ENCODE results near the gene THSD4.

GRCh38 chr15:71465131-71465955, 350.1 kb downstream of the THSD4 start:
- TF ChIP-seq CTCF (IDR thresholded peaks at IDR 0.05; ENCODE audit: control extremely low read depth in 1 of 3, insufficient read depth in 1 of 3, low read depth in 1 of 3, low read length in 3 of 3) (no peak), POLR2AphosphoS5 (IDR thresholded peaks at IDR 0.05; ENCODE audit: low read depth, low read length) (no peak), CHD2 (IDR thresholded peaks at IDR 0.05; ENCODE audit: low read length) (no peak), POLR2A (IDR thresholded peaks at IDR 0.05; ENCODE audit: control extremely low read depth in 1 of 2, low read depth in 2 of 2, low read length in 2 of 2) (no peak), EP300 (IDR thresholded peaks at IDR 0.05; ENCODE audit: borderline replicate concordance in 1 of 2, low read depth in 2 of 2, low read length in 2 of 2) (no peak), TAF1 (IDR thresholded peaks at IDR 0.05; ENCODE audit: low read depth, low read length) (no peak), SRF (IDR thresholded peaks at IDR 0.05; ENCODE audit: low read depth, low read length) (no peak)
- TF ChIP-seq, protein P1, sequence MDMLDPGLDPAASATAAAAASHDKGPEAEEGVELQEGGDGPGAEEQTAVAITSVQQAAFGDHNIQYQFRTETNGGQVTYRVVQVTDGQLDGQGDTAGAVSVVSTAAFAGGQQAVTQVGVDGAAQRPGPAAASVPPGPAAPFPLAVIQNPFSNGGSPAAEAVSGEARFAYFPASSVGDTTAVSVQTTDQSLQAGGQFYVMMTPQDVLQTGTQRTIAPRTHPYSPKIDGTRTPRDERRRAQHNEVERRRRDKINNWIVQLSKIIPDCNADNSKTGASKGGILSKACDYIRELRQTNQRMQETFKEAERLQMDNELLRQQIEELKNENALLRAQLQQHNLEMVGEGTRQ (IDR thresholded peaks at IDR 0.05; ENCODE audit: low read length): no peak

Data from H1 (cell line).